Smooth muscle cell (in vitro differentiated cells): ENCODE results near the gene FOXD2. TPM values are rescaled to one million over a fixed set of nuclear protein-coding genes. Genes with fewer than 3 reads are reported as not detected.

Source experiments
- DNase-seq: peaks from one replicate; lab custom pipeline; 2025; ENCODE audit not compliant: unreplicated experiment; lab: John Stamatoyannopoulos, UW
- H2AFZ ChIP-seq: fragments of 200-600 bp; sonication (generic); 2 replicates; pipeline ENCODE4 v1.6.0; 2016; ENCODE audit warnings: antibody characterized with exemption, low read depth, mild to moderate bottlenecking
- H3F3A ChIP-seq: fragments of 200-600 bp; sonication (generic); 2 replicates; pipeline ENCODE4 v1.6.0; 2017; ENCODE audit warnings: antibody characterized with exemption, low read depth
- H3K27ac ChIP-seq: fragments of 200-600 bp; sonication (generic); 2 replicates; pipeline ENCODE4 v1.5.1; 2016; ENCODE audit warnings: low read depth, mild to moderate bottlenecking
- H3K27me3 ChIP-seq: fragments of 200-600 bp; sonication (generic); 2 replicates; pipeline ENCODE4 v1.6.1; 2016; ENCODE audit warnings: low read depth, mild to moderate bottlenecking
- H3K36me3 ChIP-seq: fragments of 200-600 bp; sonication (generic); 2 replicates; pipeline ENCODE4 v1.5.1; 2016; ENCODE audit warnings: low read depth
- H3K4me1 ChIP-seq: fragments of 200-600 bp; sonication (generic); 2 replicates; pipeline ENCODE4 v1.5.1; 2016; ENCODE audit warnings: low read depth
- H3K4me2 ChIP-seq: fragments of 200-600 bp; sonication (generic); 2 replicates; pipeline ENCODE4 v1.6.0; 2016; ENCODE audit warnings: mild to moderate bottlenecking
- H3K4me3 ChIP-seq: fragments of 200-600 bp; sonication (generic); 2 replicates; pipeline ENCODE4 v1.5.1; 2016; ENCODE audit warnings: mild to moderate bottlenecking
- H3K79me2 ChIP-seq: fragments of 200-600 bp; sonication (generic); 2 replicates; pipeline ENCODE4 v1.6.0; 2016; ENCODE audit warnings: low read depth, mild to moderate bottlenecking
- H3K9ac ChIP-seq: fragments of 200-600 bp; sonication (generic); 2 replicates; pipeline ENCODE4 v1.6.0; 2016; ENCODE audit warnings: low read depth
- H3K9me3 ChIP-seq: fragments of 200-600 bp; sonication (generic); replicated peaks from 2 replicates; pipeline ENCODE4 v1.5.1; 2016; ENCODE audit warnings: low read depth
- H4K20me1 ChIP-seq: fragments of 200-600 bp; sonication (generic); 2 replicates; pipeline ENCODE4 v1.6.0; 2016; ENCODE audit warnings: low read depth
- CTCF ChIP-seq: fragments of 200-600 bp; sonication (generic); IDR thresholded peaks from 2 replicates; pipeline ENCODE4 v1.5.1; 2017; ENCODE audit warnings: borderline replicate concordance, mild to moderate bottlenecking, antibody characterized with exemption; ENCODE audit not compliant: insufficient read depth, poor library complexity, severe bottlenecking
- WGBS: methylation state at CpG from one replicate; pipeline ENCODE4 v1.1.7; 2016; ENCODE audit warnings: low lambda C conversion rate; 5-methylcytosine and 5-hydroxymethylcytosine counted together
- polyA plus RNA-seq: library from polyadenylated mRNA; unstranded; fragments of >200 nt; fragmentation: Nextera tagmentation; extraction: Ambion mirVana; gene quantifications from 2 replicates; pipeline ENCODE4 v1.2.1, GENCODE V29; 2016
- total RNA-seq: library from RNA; depleted of rRNA; stranded (reverse); fragments of >200 nt; gene quantifications from 2 replicates; pipeline ENCODE4 v1.2.3, GENCODE V29; 2014

The FOXD2 gene
- total and polyA plus RNA-seq, 2 experiments from 2014 or later: 0.09 TPM; not detected in 1

GRCh38 chr1:47460456-47460855 lies 22.6 kb downstream of the FOXD2 start:
- H2AFZ ChIP-seq: no peak overlapping the region
- no peak overlapping the region for H3K27ac ChIP-seq
- no peak overlapping the region for H3K9ac ChIP-seq
- no peaks in the 10 kb centered on the region for H4K20me1 ChIP-seq
- no peak for DNase-seq
- H3F3A ChIP-seq: no peaks in the 10 kb centered on the region
- TF ChIP-seq CTCF: no peak
- H3K36me3 ChIP-seq: no peaks in the 10 kb centered on the region
- no peaks in the 10 kb centered on the region for H3K4me1 ChIP-seq
- no peak overlapping the region for H3K4me2 ChIP-seq
- H3K9me3 ChIP-seq: no peaks in the 10 kb centered on the region
- H3K27me3 ChIP-seq: peaks cover 97% of the 10 kb centered on the region
- H3K4me3 ChIP-seq: no peak overlapping the region
- H3K79me2 ChIP-seq: no peaks in the 10 kb centered on the region

GRCh38 chr1:47465605-47466004 lies 27.8 kb downstream of the FOXD2 start:
- no peaks in the 10 kb centered on the region for H3F3A ChIP-seq
- WGBS: 71% methylated on average over 3 of the region's 3 CpGs
- TF ChIP-seq CTCF: no peak
- no peak overlapping the region for H3K4me3 ChIP-seq
- no peaks in the 10 kb centered on the region for H3K79me2 ChIP-seq
- H4K20me1 ChIP-seq: no peaks in the 10 kb centered on the region
- no peak overlapping the region for H3K27ac ChIP-seq
- H3K36me3 ChIP-seq: no peaks in the 10 kb centered on the region
- no peak for DNase-seq
- H3K27me3 ChIP-seq: peaks cover 95% of the 10 kb centered on the region
- no peaks in the 10 kb centered on the region for H3K9me3 ChIP-seq
- H3K4me2 ChIP-seq: no peak overlapping the region
- H3K4me1 ChIP-seq: no peaks in the 10 kb centered on the region
- H3K9ac ChIP-seq: no peak overlapping the region
- H2AFZ ChIP-seq: no peak overlapping the region

GRCh38 chr1:47468709-47469389 lies 31.0 kb downstream of the FOXD2 start:
- Histone ChIP-seq H3K27me3 (peaks cover 94% of the 10 kb centered on the region), H3F3A (no peaks in the 10 kb centered on the region), H3K9me3 (no peaks in the 10 kb centered on the region), H3K4me1 (no peaks in the 10 kb centered on the region), H3K4me2 (no peak overlapping the region), H3K9ac (no peak overlapping the region), H3K27ac (no peak overlapping the region), H3K36me3 (no peaks in the 10 kb centered on the region), H4K20me1 (no peaks in the 10 kb centered on the region), H3K4me3 (no peak overlapping the region), H2AFZ (no peak overlapping the region), H3K79me2 (no peaks in the 10 kb centered on the region)
- no peak for DNase-seq
- WGBS: 64% methylated on average over 4 of the region's 4 CpGs
- TF ChIP-seq CTCF: no peak

GRCh38 chr1:47469390-47469759 lies 31.5 kb downstream of the FOXD2 start:
- Histone ChIP-seq H3K9ac (no peak overlapping the region), H3K4me1 (no peaks in the 10 kb centered on the region), H3K4me2 (no peak overlapping the region), H3K4me3 (no peak overlapping the region), H2AFZ (no peak overlapping the region), H4K20me1 (no peaks in the 10 kb centered on the region), H3K9me3 (no peaks in the 10 kb centered on the region), H3K27me3 (peaks cover 94% of the 10 kb centered on the region), H3K36me3 (no peaks in the 10 kb centered on the region), H3K27ac (no peak overlapping the region), H3K79me2 (no peaks in the 10 kb centered on the region), H3F3A (no peaks in the 10 kb centered on the region)
- WGBS: 100% methylated on average over 2 of the region's 2 CpGs
- no peak for DNase-seq
- TF ChIP-seq CTCF: no peak
